ENCODE data around the gene UBE2Q1.

- TF ChIP-seq CTCF (IDR thresholded peaks at IDR 0.05; ENCODE audit: low read depth, low read length) (no peak), EZH2phosphoT487 (IDR thresholded peaks at IDR 0.05; ENCODE audit: low read depth) (no peak)
Observed at GRCh38 chr1:154589780-154590179, 31.3 kb upstream of the UBE2Q1 start.

Measured in OCI-LY3 (cell line).